Activated CD4-positive, alpha-beta T cell treated with anti-CD3 and anti-CD28 coated beads for 36 hours (primary cell): ENCODE measurements around the gene ATF6. TPM values are rescaled to one million over a fixed set of nuclear protein-coding genes. Genes with fewer than 3 reads are reported as not detected.
"Not testable (repeated sequence)": the region's sequence is repeated elsewhere in the genome, so short reads cannot be mapped to it uniquely, and the experiment has no call there.

Experiments
- ATAC-seq: fragments of 200-7000 bp; cut with Tn5 transposase; one replicate; pipeline ENCODE4 v1.10.0; 2021; ENCODE audit warnings: mild to moderate bottlenecking, moderate library complexity
- CTCF ChIA-PET: fragments of 350-600 bp; sonication (Branson Sonifier 250); formaldehyde crosslinking; loops from one replicate; lab custom pipeline; 2021; ENCODE audit warnings: antibody characterized with exemption; lab: Charles Lee
- POLR2A ChIA-PET: fragments of 350-600 bp; sonication (Branson Sonifier 250); formaldehyde crosslinking; loops from one replicate; lab custom pipeline; 2021; ENCODE audit warnings: antibody characterized with exemption, inconsistent platforms; lab: Charles Lee
- DNase-seq: peaks from one replicate; pipeline ENCODE4 v3.0.0-alpha.2; 2020
- H3K27ac Mint-ChIP-seq: one replicate; pipeline ENCODE4 v1.8.0; 2021; ENCODE audit warnings: mixed read lengths
- H3K27me3 Mint-ChIP-seq: one replicate; pipeline ENCODE4 v1.8.0; 2021; ENCODE audit warnings: mixed read lengths
- H3K36me3 Mint-ChIP-seq: one replicate; pipeline ENCODE4 v1.8.0; 2021; ENCODE audit warnings: low read depth, mixed read lengths
- H3K4me1 Mint-ChIP-seq: one replicate; pipeline ENCODE4 v1.8.0; 2021; ENCODE audit warnings: mixed read lengths
- H3K4me3 Mint-ChIP-seq: one replicate; pipeline ENCODE4 v1.8.0; 2021; ENCODE audit warnings: mild to moderate bottlenecking, moderate library complexity, mixed read lengths
- H3K9me3 Mint-ChIP-seq: one replicate; pipeline ENCODE4 v1.8.0; 2021; ENCODE audit warnings: low read depth, mixed read lengths
- intact Hi-C, 2 experiments: fragments of 100-400 bp; cut with DNase I in 1 of 2; cut with micrococcal nuclease in 1 of 2; formaldehyde crosslinking; loops; one replicate each; pipeline versions ENCODE4 v1.14.2 to v1.15.1; 2022 to 2024; cut with DNase I, micrococcal nuclease
- total RNA-seq, 2 experiments: library from RNA; stranded (reverse); gene quantifications; one replicate each; pipeline ENCODE4 v1.2.3, GENCODE V29; 2021

The ATF6 gene
- total RNA-seq, 2 experiments from 2014 or later, result 23.7 to 31.9 TPM

DNA sequence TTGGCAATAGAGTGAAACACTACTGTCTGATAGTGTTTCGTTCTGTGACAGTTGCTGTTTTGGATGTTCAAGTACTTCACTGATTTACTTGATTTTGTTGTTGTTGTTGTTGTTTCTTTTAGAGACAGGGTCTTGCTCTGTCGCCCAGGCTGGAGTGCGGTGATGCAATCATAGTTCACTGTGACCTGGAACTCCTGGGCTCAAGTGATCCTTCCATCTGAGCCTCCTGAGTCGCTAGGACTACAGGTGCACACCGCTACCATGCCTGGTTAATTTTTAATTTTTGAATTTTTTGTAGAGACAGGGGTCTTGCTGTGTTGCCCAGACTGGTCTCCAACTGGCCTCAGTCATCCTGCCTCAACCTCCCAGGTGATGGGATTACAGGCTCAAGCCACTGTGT lies 2.3 kb downstream of the ATF6 start:
- CTCF ChIA-PET, result interaction anchor here (2.2 kb wide), 1 partner anchor 269 kb away, joined by 12 read pairs; no protein-coding TSS in a partner anchor
- no peaks in the 10 kb centered on the region for H3K27me3 Mint-ChIP-seq
- POLR2A ChIA-PET, result no interaction called here
- DNase-seq, result no peak
- H3K4me1 Mint-ChIP-seq, result peaks cover 41% of the 10 kb centered on the region
- peak overlapping the region; percentile 55 for H3K27ac Mint-ChIP-seq
- peak overlapping the region; percentile 96 for H3K4me3 Mint-ChIP-seq
- intact Hi-C loops, result loop anchor here (5.0 to 10.0 kb wide), 4 partner anchors 266 to 794 kb away; partner anchors contain the start of genes UAP1 (in 1 of the 2) and UHMK1 (in 1 of the 2)
- peaks cover 7% of the 10 kb centered on the region for H3K36me3 Mint-ChIP-seq
- no peak for ATAC-seq
- no peaks in the 10 kb centered on the region for H3K9me3 Mint-ChIP-seq

DNA sequence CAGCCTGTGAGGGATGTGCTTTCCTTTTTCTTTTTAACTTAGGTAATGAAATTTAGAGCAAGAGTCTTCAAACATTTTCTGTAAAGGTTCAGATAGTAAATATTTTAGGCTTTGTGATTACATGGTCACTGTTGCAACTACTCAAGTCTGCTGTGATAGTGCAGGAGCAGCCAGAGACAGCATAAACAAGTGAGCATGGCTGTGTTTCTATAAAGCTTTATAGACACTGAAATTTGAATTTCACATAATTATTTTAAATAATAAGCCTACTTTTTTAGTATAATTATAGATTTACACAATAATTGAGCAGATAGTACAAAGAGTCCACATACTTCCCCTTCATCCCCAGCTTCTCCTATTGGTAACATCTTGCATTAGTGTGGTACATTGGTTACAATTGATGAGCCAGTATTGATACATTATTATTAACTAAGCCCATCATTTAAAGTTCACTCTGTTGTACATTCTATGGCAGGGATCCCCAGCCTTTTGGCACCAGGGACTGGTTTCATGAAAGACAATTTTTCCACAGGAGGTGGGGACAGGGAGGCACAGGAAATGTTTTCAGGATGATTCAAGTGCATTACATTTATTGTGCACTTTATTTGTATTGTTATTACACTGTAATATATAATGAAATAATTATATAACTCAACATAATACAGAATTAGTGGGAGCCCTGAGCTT lies 3.0 kb downstream of the ATF6 start:
- peak overlapping the region; percentile 63 for H3K27ac Mint-ChIP-seq
- no peak for ATAC-seq
- no peak for DNase-seq
- H3K4me3 Mint-ChIP-seq, result no peak overlapping the region
- ChIA-PET POLR2A (interaction anchor here (0.7 kb wide), 1 partner anchor 52 kb away, joined by 3 read pairs; no protein-coding TSS in a partner anchor), CTCF (interaction anchor here (0.6 to 1.1 kb wide), 2 partner anchors 34 to 268 kb away, joined by 3 to 4 read pairs; no protein-coding TSS in a partner anchor)
- peaks cover 35% of the 10 kb centered on the region for H3K4me1 Mint-ChIP-seq
- intact Hi-C loops, result loop anchor here (5.0 to 10.0 kb wide), 4 partner anchors 266 to 793 kb away; partner anchors contain the start of genes UAP1 (in 1 of the 2) and UHMK1 (in 1 of the 2)
- no peaks in the 10 kb centered on the region for H3K9me3 Mint-ChIP-seq
- H3K27me3 Mint-ChIP-seq, result no peaks in the 10 kb centered on the region
- peaks cover 7% of the 10 kb centered on the region for H3K36me3 Mint-ChIP-seq

DNA sequence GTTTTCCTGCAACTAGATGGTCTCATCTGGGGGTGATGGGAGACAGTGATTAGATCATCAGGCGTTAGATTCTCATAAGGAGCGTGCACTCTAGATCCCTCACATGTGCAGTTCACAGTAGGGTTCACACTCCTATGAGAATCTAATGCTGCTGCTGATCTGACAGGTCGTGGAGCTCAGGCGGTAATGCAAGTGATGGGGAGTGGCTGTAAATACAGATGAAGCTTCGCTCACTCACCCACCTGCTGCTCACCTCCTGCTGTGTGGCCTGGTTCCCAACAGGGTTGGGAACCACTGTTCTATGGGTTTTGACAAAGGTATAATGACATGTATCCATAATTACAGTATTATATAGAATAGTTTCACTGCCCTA lies 3.5 kb downstream of the ATF6 start:
- DNase-seq, POLR2A ChIA-PET: not testable (repeated sequence)

DNA sequence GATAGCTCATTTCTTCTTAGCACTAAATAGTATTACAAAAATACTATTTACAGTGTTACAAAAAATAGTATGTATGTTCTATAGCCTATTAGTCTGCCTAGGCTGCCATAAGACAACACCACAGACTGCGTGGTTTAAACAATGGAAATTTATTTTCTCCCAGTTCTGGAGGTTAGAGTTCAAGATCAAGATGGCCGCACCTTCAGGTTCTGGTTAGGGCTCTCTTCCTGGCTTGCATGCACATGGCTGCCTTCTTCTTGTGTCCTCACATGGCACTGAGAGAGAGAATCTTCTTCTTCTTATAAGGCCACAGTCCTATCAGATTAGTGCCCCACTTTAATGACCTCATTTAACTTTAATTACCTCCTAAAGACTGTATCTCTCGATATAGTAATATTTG lies 4.1 kb downstream of the ATF6 start:
- Mint-ChIP-seq H3K4me1 (peaks cover 30% of the 10 kb centered on the region), H3K27me3 (no peaks in the 10 kb centered on the region), H3K9me3 (no peaks in the 10 kb centered on the region), H3K36me3 (peaks cover 7% of the 10 kb centered on the region), H3K27ac (peak overlapping the region; percentile 68), H3K4me3 (no peak overlapping the region)
- intact Hi-C loops, result loop anchor here in 1 of 2 experiments (5.0 kb wide), 1 partner anchor 1552 kb away; the partner anchor contains the start of gene NUF2
- ChIA-PET POLR2A (no interaction called here), CTCF (interaction anchor here (1.1 kb wide), 1 partner anchor 267 kb away, joined by 4 read pairs; no protein-coding TSS in a partner anchor)
- ATAC-seq, result no peak
- no peak for DNase-seq

More for the DNA sequence above, 3.5 kb downstream of the ATF6 start:
- not testable (repeated sequence) for ATAC-seq, H3K27me3 Mint-ChIP-seq, H3K36me3 Mint-ChIP-seq, H3K27ac Mint-ChIP-seq, H3K4me3 Mint-ChIP-seq, H3K9me3 Mint-ChIP-seq
- H3K4me1 Mint-ChIP-seq, result peaks cover 35% of the 10 kb centered on the region
- CTCF ChIA-PET, result interaction anchor here (0.6 to 1.1 kb wide), 2 partner anchors 34 to 268 kb away, joined by 3 to 4 read pairs; no protein-coding TSS in a partner anchor
- intact Hi-C loops, result loop anchor here (5.0 to 10.0 kb wide), 5 partner anchors 265 to 1553 kb away; partner anchors contain the start of genes NUF2 (in 1 of the 2), UAP1 (in 1 of the 2) and UHMK1 (in 1 of the 2)

DNA sequence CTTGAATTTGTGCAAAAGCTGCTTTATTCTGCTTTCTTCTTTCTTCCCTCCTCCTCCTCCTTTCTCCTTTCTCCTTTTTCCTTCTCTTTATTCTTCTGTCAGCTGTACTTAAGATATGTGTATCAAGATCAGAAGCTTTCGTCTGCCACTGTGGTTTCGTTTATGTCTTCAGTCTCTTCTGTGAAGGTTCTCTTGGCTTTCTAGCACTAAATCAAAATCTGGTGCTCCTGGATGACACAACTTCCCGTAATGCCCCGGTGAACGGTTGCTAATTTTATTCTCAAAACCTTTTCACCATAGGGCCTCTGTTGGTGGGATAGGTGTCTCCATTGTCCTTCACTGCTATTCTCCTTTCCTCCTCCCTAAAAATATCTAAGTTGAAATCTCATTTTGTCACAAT lies 5.0 kb downstream of the ATF6 start:
- ChIA-PET POLR2A (interaction anchor here (1.5 kb wide), 1 partner anchor 22 kb away, joined by 5 read pairs; no protein-coding TSS in a partner anchor), CTCF (interaction anchor here (1.0 to 2.7 kb wide), 4 partner anchors 9 to 299 kb away, joined by 3 to 11 read pairs (median 7); partner anchors contain the start of gene DUSP12)
- DNase-seq, result peak; percentile 34
- intact Hi-C loops, result loop anchor here in 1 of 2 experiments (5.0 kb wide), 1 partner anchor 1551 kb away; the partner anchor contains the start of gene NUF2
- ATAC-seq, result peak; percentile 8
- Mint-ChIP-seq H3K27me3 (no peaks in the 10 kb centered on the region), H3K27ac (no peak overlapping the region), H3K36me3 (peaks cover 7% of the 10 kb centered on the region), H3K9me3 (no peaks in the 10 kb centered on the region), H3K4me3 (no peak overlapping the region), H3K4me1 (peaks cover 28% of the 10 kb centered on the region)

GRCh38 chr1:161771973-161772372 lies 5.9 kb downstream of the ATF6 start:
- H3K27ac Mint-ChIP-seq, result no peak overlapping the region
- H3K4me1 Mint-ChIP-seq, result peaks cover 26% of the 10 kb centered on the region
- peaks cover 7% of the 10 kb centered on the region for H3K36me3 Mint-ChIP-seq
- ATAC-seq (peak; percentile 27), DNase-seq (no peak)
- ChIA-PET CTCF (interaction anchor here (0.6 to 2.7 kb wide), 7 partner anchors 10 to 323 kb away, joined by 3 to 11 read pairs (median 7); partner anchors contain the start of gene DUSP12), POLR2A (interaction anchor here (1.1 to 1.5 kb wide), 2 partner anchors 21 to 23 kb away, joined by 5 read pairs; partner anchors contain the start of gene DUSP12)
- intact Hi-C loops, result loop anchor here in 1 of 2 experiments (5.0 kb wide), 1 partner anchor 1550 kb away; the partner anchor contains the start of gene NUF2
- H3K27me3 Mint-ChIP-seq, result no peaks in the 10 kb centered on the region
- no peaks in the 10 kb centered on the region for H3K9me3 Mint-ChIP-seq
- H3K4me3 Mint-ChIP-seq, result no peak overlapping the region

GRCh38 chr1:161772397-161772796 lies 6.3 kb downstream of the ATF6 start:
- CTCF ChIA-PET, result interaction anchor here (0.5 to 2.7 kb wide), 8 partner anchors 10 to 323 kb away, joined by 3 to 11 read pairs (median 7); partner anchors contain the start of gene DUSP12
- Mint-ChIP-seq H3K27me3 (no peaks in the 10 kb centered on the region), H3K36me3 (peaks cover 7% of the 10 kb centered on the region), H3K4me3 (no peak overlapping the region), H3K4me1 (peaks cover 22% of the 10 kb centered on the region), H3K27ac (no peak overlapping the region), H3K9me3 (no peaks in the 10 kb centered on the region)
- DNase-seq (no peak), ATAC-seq (peak; percentile 64)
- POLR2A ChIA-PET, result interaction anchor here (0.6 to 1.5 kb wide), 3 partner anchors 20 to 178 kb away, joined by 3 to 5 read pairs (median 5); partner anchors contain the start of gene DUSP12
- intact Hi-C loops, result loop anchor here in 1 of 2 experiments (5.0 kb wide), 1 partner anchor 1550 kb away; the partner anchor contains the start of gene NUF2

GRCh38 chr1:161773791-161774190 lies 7.7 kb downstream of the ATF6 start:
- ChIA-PET POLR2A (no interaction called here), CTCF (interaction anchor here (0.7 kb wide), 1 partner anchor 11 kb away, joined by 3 read pairs; no protein-coding TSS in a partner anchor)
- Mint-ChIP-seq H3K27ac (peak overlapping the region; percentile 45), H3K4me3 (no peak overlapping the region), H3K4me1 (peaks cover 14% of the 10 kb centered on the region), H3K36me3 (peaks cover 2% of the 10 kb centered on the region), H3K9me3 (no peaks in the 10 kb centered on the region), H3K27me3 (no peaks in the 10 kb centered on the region)
- DNase-seq, result no peak
- intact Hi-C loops, result loop anchor here in 1 of 2 experiments (5.0 kb wide), 1 partner anchor 1549 kb away; the partner anchor contains the start of gene NUF2
- ATAC-seq, result no peak

DNA sequence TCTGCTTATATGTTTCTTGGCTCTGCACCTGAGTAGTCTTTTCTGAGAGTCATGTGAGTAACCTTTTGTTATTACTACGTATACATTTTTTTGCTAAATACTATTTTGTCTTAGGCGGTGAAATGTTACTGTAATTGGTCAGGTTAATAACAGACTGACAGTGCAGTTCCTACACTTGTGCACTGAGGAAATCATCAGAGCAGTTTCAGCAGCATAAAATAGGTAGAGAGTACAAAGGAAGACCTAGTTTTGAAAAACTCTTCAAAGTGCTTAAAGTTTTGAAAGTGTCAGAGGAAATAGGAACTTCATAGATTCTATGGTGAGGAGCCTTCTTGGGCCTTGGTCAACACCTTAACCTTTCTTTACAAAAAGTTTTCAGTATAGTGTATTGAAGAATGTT lies 11.1 kb downstream of the ATF6 start:
- Mint-ChIP-seq H3K36me3 (peaks cover 2% of the 10 kb centered on the region), H3K9me3 (no peaks in the 10 kb centered on the region), H3K27me3 (no peaks in the 10 kb centered on the region), H3K27ac (no peak overlapping the region), H3K4me1 (peaks cover 13% of the 10 kb centered on the region), H3K4me3 (no peak overlapping the region)
- POLR2A ChIA-PET, result no interaction called here
- intact Hi-C loops, result no loop called here
- DNase-seq (no peak), ATAC-seq (peak; percentile 42)
- CTCF ChIA-PET, result interaction anchor here (1.7 kb wide), 1 partner anchor 15 kb away, joined by 7 read pairs; no protein-coding TSS in a partner anchor

GRCh38 chr1:161778522-161778921 lies 12.4 kb downstream of the ATF6 start:
- ChIA-PET CTCF (no interaction called here), POLR2A (no interaction called here)
- intact Hi-C loops, result no loop called here

DNA sequence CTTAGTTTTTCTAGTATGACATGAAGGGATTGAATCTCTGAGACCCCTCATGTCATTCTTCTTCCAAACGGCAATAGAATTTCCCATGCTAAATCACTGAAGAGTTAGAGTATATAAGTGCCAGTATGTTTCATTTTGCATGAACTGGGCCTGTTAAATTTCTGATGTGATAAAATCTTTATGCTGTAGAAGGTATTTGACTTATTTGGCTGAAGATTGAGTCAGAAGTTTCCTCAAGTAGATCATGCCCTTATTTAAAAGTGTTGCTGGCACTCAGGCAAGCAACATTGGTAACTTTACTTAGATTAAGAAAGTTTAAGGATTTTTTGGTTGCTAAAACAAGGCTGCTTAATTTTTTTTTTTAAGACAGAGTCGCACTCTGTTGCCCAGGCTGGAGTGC lies 13.3 kb downstream of the ATF6 start:
- H3K9me3 Mint-ChIP-seq, result no peaks in the 10 kb centered on the region
- no peak overlapping the region for H3K4me3 Mint-ChIP-seq
- intact Hi-C loops, result no loop called here
- no peaks in the 10 kb centered on the region for H3K27me3 Mint-ChIP-seq
- DNase-seq (no peak), ATAC-seq (no peak)
- peaks cover 13% of the 10 kb centered on the region for H3K4me1 Mint-ChIP-seq
- POLR2A ChIA-PET, result no interaction called here
- peaks cover 15% of the 10 kb centered on the region for H3K36me3 Mint-ChIP-seq
- no peak overlapping the region for H3K27ac Mint-ChIP-seq
- CTCF ChIA-PET, result interaction anchor here (1.7 kb wide), 1 partner anchor 13 kb away, joined by 4 read pairs; no protein-coding TSS in a partner anchor

More at GRCh38 chr1:161778522-161778921, 12.4 kb downstream of the ATF6 start:
- Mint-ChIP-seq H3K27ac (no peak overlapping the region), H3K27me3 (no peaks in the 10 kb centered on the region), H3K9me3 (no peaks in the 10 kb centered on the region), H3K4me3 (no peak overlapping the region), H3K36me3 (peaks cover 10% of the 10 kb centered on the region), H3K4me1 (peaks cover 13% of the 10 kb centered on the region)
- ATAC-seq, result no peak
- no peak for DNase-seq
